Activated CD8-positive, alpha-beta memory T cell treated with anti-CD3 and anti-CD28 coated beads for 4 hours (primary cell): ENCODE results near the gene MFRP.

ENCODE experiments used
- DNase-seq, 2 donors: peaks; one replicate each; pipeline ENCODE4 v3.0.0-alpha.2; 2020; ENCODE audit warnings: low read depth in 2 of 2

MFRP gene

GRCh38 chr11:119297938-119298337, 48.6 kb downstream of the MFRP start:
- no peak for DNase-seq

GRCh38 chr11:119295178-119295577, 51.3 kb downstream of the MFRP start:
- no peak for DNase-seq

GRCh38 chr11:119293461-119293860, 53.0 kb downstream of the MFRP start:
- DNase-seq = no peak

GRCh38 chr11:119290894-119291497, 55.5 kb downstream of the MFRP start:
- DNase-seq = no peak
